ENCODE results near the gene EFCAB6.

GRCh38 chr22:43734370-43735150 lies 77.5 kb downstream of the EFCAB6 start:
- no peak for TF ChIP-seq EZH2 (IDR thresholded peaks at IDR 0.05; ENCODE audit: borderline replicate concordance, low read length)
- TF ChIP-seq CTCF (IDR thresholded peaks at IDR 0.05; ENCODE audit: low read length) = no peak
